ENCODE data around the gene KAT6B.

The KAT6B gene

GRCh38 chr10:75040576-75040975 is 214.2 kb downstream of the KAT6B start:
- DNase-seq: no peak
- Histone ChIP-seq H3K9me3 (no peaks in the 10 kb centered on the region), H3K4me1 (no peaks in the 10 kb centered on the region), H3K4me3 (ENCODE audit: low read depth, low read length) (no peak overlapping the region), H3K27me3 (no peaks in the 10 kb centered on the region), H3K36me3 (no peaks in the 10 kb centered on the region)
- TF ChIP-seq CTCF (IDR thresholded peaks at IDR 0.05; ENCODE audit: low read depth, low read length): no peak

GRCh38 chr10:75042292-75042974 is 216.0 kb downstream of the KAT6B start:
- H3K4me1 ChIP-seq: no peaks in the 10 kb centered on the region
- no peak for DNase-seq
- no peaks in the 10 kb centered on the region for H3K9me3 ChIP-seq

GRCh38 chr10:75043256-75044131 is 217.1 kb downstream of the KAT6B start:
- Histone ChIP-seq H3K36me3 (no peaks in the 10 kb centered on the region), H3K4me3 (ENCODE audit: low read depth, low read length) (no peak overlapping the region), H3K27me3 (no peaks in the 10 kb centered on the region), H3K4me1 (no peaks in the 10 kb centered on the region), H3K9me3 (no peaks in the 10 kb centered on the region)
- no peak for DNase-seq
- no peak for TF ChIP-seq CTCF (IDR thresholded peaks at IDR 0.05; ENCODE audit: low read depth, low read length)

More at GRCh38 chr10:75042292-75042974, 216.0 kb downstream of the KAT6B start:
- H3K27me3 ChIP-seq: no peaks in the 10 kb centered on the region
- no peaks in the 10 kb centered on the region for H3K36me3 ChIP-seq
- H3K4me3 ChIP-seq (ENCODE audit: low read depth, low read length): no peak overlapping the region
- TF ChIP-seq CTCF (IDR thresholded peaks at IDR 0.05; ENCODE audit: low read depth, low read length): no peak

GRCh38 chr10:75048669-75049098 is 222.3 kb downstream of the KAT6B start:
- H3K9me3 ChIP-seq: no peaks in the 10 kb centered on the region
- H3K4me1 ChIP-seq: no peaks in the 10 kb centered on the region
- DNase-seq: no peak
- H3K27me3 ChIP-seq: no peaks in the 10 kb centered on the region
- TF ChIP-seq CTCF (IDR thresholded peaks at IDR 0.05; ENCODE audit: low read depth, low read length): no peak
- no peak overlapping the region for H3K4me3 ChIP-seq (ENCODE audit: low read depth, low read length)
- H3K36me3 ChIP-seq: no peaks in the 10 kb centered on the region

- no peak overlapping the region for H3K4me3 ChIP-seq (ENCODE audit: low read depth, low read length)
- no peaks in the 10 kb centered on the region for H3K36me3 ChIP-seq
- no peak for TF ChIP-seq CTCF (IDR thresholded peaks at IDR 0.05; ENCODE audit: low read depth, low read length)
- no peaks in the 10 kb centered on the region for H3K27me3 ChIP-seq
- H3K4me1 ChIP-seq: no peaks in the 10 kb centered on the region
- DNase-seq: no peak
- H3K9me3 ChIP-seq: no peaks in the 10 kb centered on the region
These were observed 223.1 kb downstream of the KAT6B start for GRCh38 chr10:75049316-75050148.

All from BE2C (cell line).